ENCODE results near the gene DNAH6.

The DNAH6 gene

GRCh38 chr2:84631985-84632384 lies 115.7 kb downstream of the DNAH6 start:
- DNase-seq = no peak

- DNase-seq = no peak
These were observed 120.0 kb downstream of the DNAH6 start for GRCh38 chr2:84636080-84636971.

GRCh38 chr2:84639751-84640150 lies 123.5 kb downstream of the DNAH6 start:
- DNase-seq = no peak

GRCh38 chr2:84640411-84640810 lies 124.1 kb downstream of the DNAH6 start:
- no peak for DNase-seq

- DNase-seq = no peak
These were observed 124.7 kb downstream of the DNAH6 start for GRCh38 chr2:84641021-84641420.

- DNase-seq = no peak
These were observed 127.7 kb downstream of the DNAH6 start for GRCh38 chr2:84643991-84644390.

- DNase-seq = no peak
These were observed 130.2 kb downstream of the DNAH6 start for GRCh38 chr2:84646514-84646913.

- no peak for DNase-seq
These were observed 131.0 kb downstream of the DNAH6 start for GRCh38 chr2:84647267-84647666.

GRCh38 chr2:84649058-84649457 lies 132.8 kb downstream of the DNAH6 start:
- DNase-seq = no peak

GRCh38 chr2:84649487-84650142 lies 133.3 kb downstream of the DNAH6 start:
- no peak for DNase-seq

- no peak for DNase-seq
These were observed 136.1 kb downstream of the DNAH6 start for GRCh38 chr2:84652431-84652830.

GRCh38 chr2:84653302-84653701 lies 137.0 kb downstream of the DNAH6 start:
- no peak for DNase-seq

- DNase-seq = no peak
These were observed 138.1 kb downstream of the DNAH6 start for GRCh38 chr2:84654414-84654813.

GRCh38 chr2:84669122-84669521 lies 152.8 kb downstream of the DNAH6 start:
- no peak for DNase-seq

- no peak for DNase-seq
These were observed 157.8 kb downstream of the DNAH6 start for GRCh38 chr2:84674099-84674498.

- DNase-seq = no peak
These were observed 158.3 kb downstream of the DNAH6 start for GRCh38 chr2:84674586-84674985.

GRCh38 chr2:84676295-84676694 lies 160.0 kb downstream of the DNAH6 start:
- DNase-seq = no peak

- no peak for DNase-seq
These were observed 161.9 kb downstream of the DNAH6 start for GRCh38 chr2:84678214-84678613.

- no peak for DNase-seq
These were observed 170.6 kb downstream of the DNAH6 start for GRCh38 chr2:84686783-84687476.

- no peak for DNase-seq
These were observed 171.3 kb downstream of the DNAH6 start for GRCh38 chr2:84687498-84688149.

- no peak for DNase-seq
These were observed 173.9 kb downstream of the DNAH6 start for GRCh38 chr2:84690225-84690624.

- DNase-seq = no peak
These were observed 177.9 kb downstream of the DNAH6 start for GRCh38 chr2:84694088-84694622.

GRCh38 chr2:84697895-84698294 lies 181.6 kb downstream of the DNAH6 start:
- DNase-seq = no peak

Measured in suppressor macrophage treated with lipopolysaccharide for 1 hour (primary cell).